Activated effector memory CD4-positive, alpha-beta T cell treated with anti-CD3 and anti-CD28 coated beads, Interleukin-2, amount 50 U/mL, for 16 hours (primary cell): ENCODE measurements around the gene ACTL6A.
A peak's percentile ranks its signal among the peaks of the same experiment; 100 is the strongest.

Experiments used
- DNase-seq: peaks from one replicate; pipeline ENCODE4 v3.0.0-alpha.2; 2020

ACTL6A gene

DNA sequence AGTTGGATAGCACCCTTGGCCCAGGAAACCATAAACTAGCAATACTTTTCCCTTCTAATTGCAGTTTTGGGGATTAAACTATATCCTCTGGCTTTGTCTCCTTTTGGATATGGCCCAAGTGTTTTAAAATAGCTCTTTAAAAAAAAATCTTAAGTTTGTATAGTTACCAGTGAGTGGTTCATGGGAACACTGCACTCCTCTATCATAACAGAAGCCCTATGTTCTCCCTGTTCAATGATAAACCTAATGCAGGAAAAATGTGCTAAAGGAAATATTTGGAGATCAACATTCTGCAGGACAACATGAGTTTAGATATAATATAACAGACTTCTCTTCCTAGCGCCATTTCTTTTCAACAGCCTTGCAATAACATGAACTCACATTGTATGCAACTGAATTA is 28.6 kb downstream of the ACTL6A start:
- DNase-seq, result no peak

DNA sequence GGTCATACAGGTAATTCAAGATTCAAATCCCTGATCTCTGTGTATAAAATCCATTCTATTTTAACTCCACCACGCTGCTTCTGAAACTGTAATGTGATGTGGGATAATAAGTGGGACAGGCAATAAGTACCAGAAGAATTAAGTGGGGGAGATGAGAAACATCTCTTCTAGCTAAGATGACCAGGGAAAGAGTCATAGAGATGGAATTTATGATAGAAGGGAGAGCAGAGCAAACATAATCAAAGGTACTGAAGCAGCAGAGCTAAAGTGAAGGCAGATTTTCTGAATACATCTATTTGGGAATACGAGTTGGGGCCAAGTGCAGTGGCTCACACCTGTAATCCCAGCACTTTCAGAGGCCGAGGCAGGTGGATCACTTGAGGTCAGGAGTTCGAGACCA is 36.8 kb downstream of the ACTL6A start:
- DNase-seq, result no peak

DNA sequence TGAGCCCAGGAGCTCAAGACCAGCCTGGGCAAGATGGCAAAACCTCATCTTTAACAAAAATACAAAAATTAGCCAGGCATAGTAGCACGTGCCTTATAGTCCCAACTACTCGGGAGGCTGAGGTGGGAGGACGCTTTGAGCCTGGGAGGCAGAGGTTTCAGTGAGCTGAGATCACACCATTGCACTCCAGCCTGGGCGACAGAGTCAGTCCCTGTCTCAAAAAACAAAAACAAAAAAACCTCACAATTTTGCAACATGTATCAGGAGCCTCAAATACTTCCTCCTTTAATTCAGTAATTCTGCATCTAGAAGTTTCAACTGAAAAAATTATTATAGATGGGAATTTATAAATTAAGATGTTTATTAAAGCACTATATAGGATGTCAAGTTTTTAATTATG is 40.6 kb downstream of the ACTL6A start:
- no peak for DNase-seq

DNA sequence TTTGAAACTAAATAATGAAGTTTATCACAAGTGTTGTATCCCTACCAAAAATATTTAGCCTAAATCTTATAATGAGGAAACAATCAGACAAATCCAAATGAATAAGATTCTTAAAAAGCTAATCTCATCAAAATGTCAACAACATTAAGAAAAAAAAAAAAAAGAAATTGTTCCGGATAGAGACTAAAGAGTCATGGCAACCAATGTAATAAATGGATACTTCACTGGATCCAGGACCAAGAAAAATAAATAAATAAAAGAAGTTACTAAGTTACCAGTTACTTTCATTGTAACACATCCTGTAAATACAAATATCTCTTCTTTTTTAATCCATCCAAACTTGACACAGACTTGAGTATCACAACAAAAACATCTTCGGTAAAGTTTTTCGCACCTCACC is 41.1 kb downstream of the ACTL6A start:
- no peak for DNase-seq

DNA sequence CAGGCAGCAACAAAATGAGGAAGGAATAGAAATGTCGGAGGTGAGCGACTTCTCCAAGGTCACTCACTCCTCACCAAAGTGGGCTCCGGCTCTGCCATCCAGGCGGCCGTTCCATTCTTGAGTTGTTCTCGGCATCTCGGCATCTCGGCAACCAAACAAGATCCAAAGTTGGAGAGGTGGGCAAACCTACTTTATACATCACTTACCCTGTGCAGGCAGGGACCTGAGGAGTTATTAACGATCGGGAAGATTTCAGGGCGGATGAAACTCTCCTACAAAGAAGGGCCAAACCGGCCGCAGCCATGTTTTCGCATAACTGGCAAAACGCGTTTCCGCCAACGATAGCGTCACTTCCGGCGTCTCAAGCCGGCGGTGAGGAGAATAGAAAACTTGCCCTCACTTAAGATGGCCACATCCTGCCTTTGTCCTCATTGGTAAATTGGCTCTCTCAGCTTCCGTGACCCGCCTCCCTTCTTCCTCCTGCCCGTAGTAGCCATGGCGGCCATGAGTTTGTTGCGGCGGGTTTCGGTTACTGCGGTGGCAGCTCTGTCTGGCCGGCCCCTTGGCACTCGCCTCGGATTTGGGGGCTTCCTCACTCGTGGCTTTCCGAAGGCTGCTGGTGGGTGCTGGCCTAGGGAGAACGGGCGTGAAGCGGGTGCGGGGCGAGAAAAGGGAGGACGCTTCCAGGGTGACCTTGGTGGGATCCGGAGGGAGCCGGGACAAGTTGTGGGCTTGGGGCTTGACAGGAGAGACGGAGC is 41.8 kb downstream of the ACTL6A start, which contains the start of the genes MRPL47 and NDUFB5:
MRPL47 (minus strand) TSS at position 318 of the 758 bp plus-strand sequence; CDS start at position 304, 14 bp downstream.
NDUFB5 (plus strand) TSS at position 474 of the 758 bp plus-strand sequence; CDS start at position 496, 22 bp downstream.
- peak; percentile 98 for DNase-seq

DNA sequence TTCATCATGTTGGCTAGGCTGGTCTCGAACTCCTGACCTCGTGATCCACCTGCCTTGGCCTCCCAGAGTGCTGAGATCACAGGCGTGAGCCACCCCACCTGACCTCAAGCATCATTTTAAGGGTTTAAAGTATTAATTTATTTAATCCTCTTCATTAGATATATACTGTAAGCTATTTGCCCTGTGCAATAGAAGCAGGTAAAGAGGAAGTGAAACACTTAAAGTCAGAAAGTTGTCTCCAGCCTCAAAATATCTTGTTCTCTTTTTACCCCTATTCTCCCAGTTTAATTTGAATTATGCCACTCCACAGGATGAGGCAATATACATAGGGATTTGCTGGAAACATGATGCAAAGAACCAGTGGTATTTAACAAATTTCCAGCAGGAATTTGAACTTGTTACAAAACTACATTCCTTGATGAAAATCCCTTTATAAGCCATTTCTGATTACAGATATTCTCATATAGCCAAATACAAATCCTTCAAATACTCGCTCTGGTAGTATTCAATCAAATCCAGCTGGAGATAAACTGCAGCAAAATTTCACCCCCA is 43.9 kb downstream of the ACTL6A start:
- no peak for DNase-seq

DNA sequence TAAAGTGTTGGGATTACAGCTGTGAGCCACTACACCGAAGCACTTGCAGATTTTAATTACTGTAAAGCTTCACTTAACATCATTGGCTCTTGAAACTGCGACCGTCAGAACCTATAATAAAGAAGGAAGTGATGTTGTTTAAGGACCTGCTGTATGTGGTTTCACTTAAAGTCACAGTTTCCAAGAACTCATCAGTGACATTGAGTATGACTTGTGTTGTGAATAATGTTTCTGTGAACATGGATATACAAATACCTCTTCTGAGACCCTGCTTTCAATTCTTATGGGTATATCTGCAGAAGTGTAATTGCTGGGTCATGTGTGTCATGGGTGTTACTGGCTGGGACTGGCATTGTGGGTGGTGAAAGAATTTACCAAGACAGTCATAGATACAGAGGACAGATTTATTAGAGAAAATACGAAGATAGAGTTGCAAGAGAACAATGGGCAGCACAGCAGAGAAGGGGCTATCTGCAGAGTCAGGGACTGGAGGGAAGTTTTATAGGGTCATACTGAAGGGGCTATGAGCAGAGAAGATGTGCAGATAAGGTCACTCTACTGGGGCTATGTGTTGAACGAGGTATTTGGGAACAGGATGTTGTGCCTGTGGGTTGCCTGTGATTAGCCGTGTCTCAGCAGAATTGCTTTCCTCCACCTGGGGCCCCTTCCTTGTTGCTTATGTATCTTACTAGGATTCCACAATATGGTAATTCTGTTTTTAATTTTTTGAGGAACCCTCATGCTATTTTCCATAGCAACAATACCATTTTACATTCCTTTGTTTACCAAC is 46.4 kb downstream of the ACTL6A start:
- DNase-seq, result no peak

DNA sequence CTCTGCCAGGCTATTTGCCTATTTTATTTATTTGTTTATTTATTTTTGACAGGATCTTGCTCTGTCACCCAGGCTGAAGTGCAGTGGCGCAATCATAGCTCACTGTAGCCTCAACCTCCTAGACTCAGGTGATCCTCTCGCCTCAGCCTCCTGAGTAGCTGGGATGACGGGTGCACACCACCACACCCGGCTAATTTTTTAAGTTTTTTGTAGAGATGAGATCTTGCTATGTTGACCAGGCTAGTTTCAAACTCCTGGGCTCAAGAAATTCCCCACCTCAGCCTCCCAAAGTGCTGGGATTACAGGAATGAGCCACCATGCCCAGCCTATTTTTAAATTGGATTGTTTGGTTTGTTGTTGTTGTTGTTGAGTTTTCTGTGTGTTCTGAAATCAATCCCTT is 47.3 kb downstream of the ACTL6A start:
- no peak for DNase-seq

DNA sequence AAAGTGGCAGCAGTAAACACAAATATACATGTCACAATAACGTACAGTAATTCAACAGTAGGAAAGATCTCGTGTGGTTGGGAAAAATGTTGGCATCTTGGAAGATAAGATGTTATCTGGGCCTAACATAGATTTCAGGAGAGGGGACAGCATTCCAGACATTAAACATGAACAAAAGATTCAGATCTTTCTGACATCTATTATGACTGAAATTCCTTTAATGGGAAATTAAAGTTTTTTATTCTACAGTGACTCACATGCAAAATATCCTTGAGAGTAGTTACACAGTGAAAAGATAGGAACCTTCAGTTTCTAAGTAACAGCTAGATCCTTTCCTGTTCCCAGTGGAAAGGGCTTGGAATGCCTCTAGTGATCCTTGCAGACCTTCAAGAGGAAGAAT is 51.1 kb downstream of the ACTL6A start:
- no peak for DNase-seq

DNA sequence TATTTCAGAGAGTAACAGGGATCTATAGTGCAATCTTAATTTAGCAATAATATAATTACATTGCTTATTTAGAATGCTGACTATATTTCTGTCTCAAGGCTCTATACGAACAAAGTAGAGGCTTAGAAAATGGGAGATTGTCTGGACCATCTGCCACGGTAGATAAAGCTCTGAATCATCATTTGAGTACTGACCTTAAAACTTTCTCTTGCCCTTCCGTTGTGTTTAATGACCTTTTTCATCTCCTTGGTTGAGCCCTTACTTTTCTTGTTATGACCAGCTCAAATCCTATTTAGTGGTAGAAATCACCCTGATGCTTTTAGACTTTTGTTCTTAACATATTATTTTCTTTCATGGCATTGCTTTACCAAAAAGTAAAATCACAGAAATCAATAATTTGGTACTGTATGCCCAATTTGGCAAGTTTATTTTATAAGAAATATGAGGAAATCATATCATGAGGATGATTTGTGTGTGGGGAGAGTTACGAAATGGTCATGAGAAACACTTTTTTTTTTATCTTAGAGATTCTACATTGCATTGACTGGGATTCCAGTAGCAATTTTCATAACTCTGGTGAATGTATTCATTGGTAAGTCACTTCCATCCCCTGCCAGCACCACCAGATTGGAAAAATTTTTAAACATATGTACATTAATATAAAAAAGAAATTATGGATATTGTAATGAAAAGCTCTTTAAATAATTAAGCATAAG is 52.9 kb downstream of the ACTL6A start:
- DNase-seq, result no peak

DNA sequence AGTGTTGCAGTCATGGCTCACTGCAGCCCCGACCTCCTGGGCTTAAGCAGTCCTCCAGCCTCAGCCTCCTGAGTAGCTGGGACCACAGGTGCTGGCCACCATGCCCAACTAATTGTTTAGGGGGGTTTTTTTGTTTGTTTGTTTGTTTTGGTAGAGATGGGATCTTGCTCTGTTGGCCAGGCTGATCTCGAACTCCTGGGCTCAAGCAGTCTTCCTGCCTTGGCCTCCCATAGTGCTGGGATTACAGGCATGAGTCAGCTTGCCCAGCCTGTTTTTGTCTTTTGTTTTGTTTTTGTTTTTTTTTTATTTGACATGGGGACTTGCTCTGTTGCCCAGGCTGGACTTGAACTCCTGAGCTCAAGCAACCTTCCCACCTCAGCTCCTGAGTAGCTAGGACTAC is 59.3 kb downstream of the ACTL6A start:
- DNase-seq, result no peak

DNA sequence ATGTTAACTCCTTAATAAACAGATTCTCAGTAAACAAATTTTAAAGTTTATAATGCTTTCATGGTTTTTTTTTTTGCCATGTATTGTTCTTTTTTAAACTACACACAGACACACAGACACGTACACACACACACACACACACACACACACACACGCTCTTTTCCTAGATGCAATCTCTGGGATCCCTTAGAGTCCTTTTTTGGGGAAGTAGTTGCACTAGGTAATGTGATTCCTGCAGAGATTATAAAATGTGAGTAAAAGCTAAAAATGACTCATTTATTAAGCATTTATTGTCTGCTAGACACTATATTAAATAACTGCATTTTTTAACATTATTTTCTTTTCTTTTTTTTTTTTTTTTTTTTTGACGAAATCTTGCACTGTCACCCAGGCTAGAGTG is 61.7 kb downstream of the ACTL6A start:
- DNase-seq, result no peak

DNA sequence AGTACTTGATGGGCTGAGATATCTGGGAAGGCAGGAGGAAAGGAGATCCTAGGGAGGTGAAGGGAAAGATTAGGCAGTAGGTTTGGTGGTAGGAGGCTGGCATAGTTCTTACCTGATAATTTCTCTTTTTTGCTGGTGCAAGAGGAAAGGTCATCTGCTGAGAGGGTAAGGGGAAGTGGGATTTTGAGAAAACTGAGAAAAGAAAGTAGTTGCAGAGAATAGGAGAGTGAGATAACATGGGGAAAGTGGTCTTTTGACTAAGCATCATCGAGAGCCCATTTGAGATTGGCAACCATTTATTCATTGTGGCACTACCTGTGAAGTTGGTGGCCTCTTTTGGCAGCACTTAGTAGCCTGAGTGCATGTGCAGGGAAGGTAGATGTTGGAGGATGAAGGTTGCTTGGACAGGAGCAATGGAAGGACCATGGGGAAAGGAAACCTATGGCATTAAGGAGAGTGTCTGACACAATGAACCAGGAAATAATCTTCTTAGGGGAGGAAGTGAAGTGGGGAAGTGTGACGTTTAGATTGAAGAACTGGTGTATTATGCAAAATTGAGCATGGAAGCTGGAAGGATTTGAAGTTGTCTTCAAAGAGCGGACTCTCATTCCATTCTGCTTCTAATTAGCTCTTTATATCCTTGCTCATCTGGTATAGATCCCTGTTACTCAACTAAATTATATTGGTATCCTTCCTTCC is 68.2 kb downstream of the ACTL6A start:
- DNase-seq, result no peak
